Rectal smooth muscle tissue (tissue), 1 donor: ENCODE measurements around the gene TIE1.

Experiments
- H3K27ac ChIP-seq: one replicate; pipeline ENCODE4 v1.7.0; 2013; ENCODE audit warnings: low read depth, low read length, inconsistent platforms
- H3K27me3 ChIP-seq: one replicate; pipeline ENCODE4 v1.7.0; 2013; ENCODE audit warnings: low read length; ENCODE audit not compliant: control insufficient read depth, insufficient read depth
- H3K36me3 ChIP-seq: one replicate; pipeline ENCODE4 v1.7.0; 2013; ENCODE audit warnings: low read length; ENCODE audit not compliant: control insufficient read depth, insufficient read depth
- H3K4me1 ChIP-seq: one replicate; pipeline ENCODE4 v1.7.0; 2013; ENCODE audit warnings: low read length; ENCODE audit not compliant: control insufficient read depth, insufficient read depth
- H3K4me3 ChIP-seq: one replicate; pipeline ENCODE4 v1.7.0; 2013; ENCODE audit warnings: low read length
- H3K9ac ChIP-seq: one replicate; pipeline ENCODE4 v1.7.0; 2013; ENCODE audit warnings: low read length

The TIE1 gene

GRCh38 chr1:43322506-43322905 lies 21.7 kb downstream of the TIE1 start:
- H3K4me1 ChIP-seq = no peaks in the 10 kb centered on the region
- H3K27ac ChIP-seq = no peak overlapping the region
- H3K27me3 ChIP-seq = no peaks in the 10 kb centered on the region
- H3K4me3 ChIP-seq = no peak overlapping the region
- H3K9ac ChIP-seq = no peak overlapping the region
- no peaks in the 10 kb centered on the region for H3K36me3 ChIP-seq

GRCh38 chr1:43324810-43325209 lies 24.0 kb downstream of the TIE1 start:
- Histone ChIP-seq H3K27ac (no peak overlapping the region), H3K4me1 (no peaks in the 10 kb centered on the region), H3K27me3 (no peaks in the 10 kb centered on the region), H3K36me3 (no peaks in the 10 kb centered on the region), H3K9ac (no peak overlapping the region), H3K4me3 (no peak overlapping the region)

GRCh38 chr1:43325381-43325780 lies 24.6 kb downstream of the TIE1 start:
- H3K36me3 ChIP-seq = no peaks in the 10 kb centered on the region
- no peak overlapping the region for H3K27ac ChIP-seq
- H3K9ac ChIP-seq = no peak overlapping the region
- H3K4me1 ChIP-seq = no peaks in the 10 kb centered on the region
- H3K27me3 ChIP-seq = no peaks in the 10 kb centered on the region
- no peak overlapping the region for H3K4me3 ChIP-seq

GRCh38 chr1:43327549-43328292 lies 26.9 kb downstream of the TIE1 start:
- no peaks in the 10 kb centered on the region for H3K27me3 ChIP-seq
- H3K4me3 ChIP-seq = no peak overlapping the region
- no peaks in the 10 kb centered on the region for H3K4me1 ChIP-seq
- no peak overlapping the region for H3K27ac ChIP-seq
- H3K36me3 ChIP-seq = no peaks in the 10 kb centered on the region
- no peak overlapping the region for H3K9ac ChIP-seq

GRCh38 chr1:43329995-43330751 lies 29.4 kb downstream of the TIE1 start:
- Histone ChIP-seq H3K4me3 (no peak overlapping the region), H3K27ac (no peak overlapping the region), H3K27me3 (no peaks in the 10 kb centered on the region), H3K9ac (no peak overlapping the region), H3K4me1 (no peaks in the 10 kb centered on the region), H3K36me3 (no peaks in the 10 kb centered on the region)

- Histone ChIP-seq H3K27me3 (no peaks in the 10 kb centered on the region), H3K36me3 (no peaks in the 10 kb centered on the region), H3K9ac (no peak overlapping the region), H3K4me1 (no peaks in the 10 kb centered on the region), H3K4me3 (no peak overlapping the region), H3K27ac (no peak overlapping the region)
Measured at GRCh38 chr1:43331688-43332087, 30.9 kb downstream of the TIE1 start.

- Histone ChIP-seq H3K36me3 (no peaks in the 10 kb centered on the region), H3K27ac (no peak overlapping the region), H3K4me1 (no peaks in the 10 kb centered on the region), H3K9ac (no peak overlapping the region), H3K4me3 (no peak overlapping the region), H3K27me3 (no peaks in the 10 kb centered on the region)
Measured at GRCh38 chr1:43334453-43335205, 33.8 kb downstream of the TIE1 start.

- no peaks in the 10 kb centered on the region for H3K4me1 ChIP-seq
Measured at GRCh38 chr1:43337588-43337987, 36.8 kb downstream of the TIE1 start, which contains the start of gene MPL. TSS of gene MPL (plus strand) at chr1:43337818. CDS start at chr1:43337849, 31 bp downstream.

GRCh38 chr1:43338001-43338400 lies 37.2 kb downstream of the TIE1 start:
- H3K4me1 ChIP-seq = no peaks in the 10 kb centered on the region
- no peak overlapping the region for H3K4me3 ChIP-seq
- no peaks in the 10 kb centered on the region for H3K27me3 ChIP-seq
- H3K27ac ChIP-seq = no peak overlapping the region
- no peak overlapping the region for H3K9ac ChIP-seq
- no peaks in the 10 kb centered on the region for H3K36me3 ChIP-seq

More at GRCh38 chr1:43337588-43337987, 36.8 kb downstream of the TIE1 start, which contains the start of gene MPL:
- Histone ChIP-seq H3K27ac (no peak within 1 kb of the TSS), H3K9ac (no peak within 1 kb of the TSS), H3K4me3 (no peak within 1 kb of the TSS), H3K36me3 (no peaks in the 10 kb centered on the region), H3K27me3 (no peaks in the 10 kb centered on the region)

GRCh38 chr1:43339584-43340232 lies 38.9 kb downstream of the TIE1 start:
- H3K27me3 ChIP-seq = no peaks in the 10 kb centered on the region

GRCh38 chr1:43340559-43340958 lies 39.8 kb downstream of the TIE1 start:
- no peak overlapping the region for H3K27ac ChIP-seq
- no peak overlapping the region for H3K9ac ChIP-seq
- H3K4me1 ChIP-seq = no peaks in the 10 kb centered on the region
- no peaks in the 10 kb centered on the region for H3K27me3 ChIP-seq
- no peak overlapping the region for H3K4me3 ChIP-seq
- H3K36me3 ChIP-seq = no peaks in the 10 kb centered on the region

More at GRCh38 chr1:43339584-43340232, 38.9 kb downstream of the TIE1 start:
- Histone ChIP-seq H3K27ac (no peak overlapping the region), H3K36me3 (no peaks in the 10 kb centered on the region), H3K9ac (no peak overlapping the region), H3K4me3 (no peak overlapping the region), H3K4me1 (no peaks in the 10 kb centered on the region)
